Astrocyte of the hippocampus (primary cell): Measurements from ENCODE around the gene GIT1.

ENCODE experiments used
- DNase-seq: peaks from one replicate; pipeline ENCODE4 v3.0.0; 2011; ENCODE audit warnings: low read depth, low spot score

The GIT1 gene

GRCh38 chr17:29589524-29590410 is at the start of gene GIT1:
TSS of gene GIT1 (minus strand) at chr17:29589648. CDS start at chr17:29589378, 270 bp downstream.
- peak; percentile 96 for DNase-seq

- no peak for DNase-seq
These were observed 44.4 kb upstream of the GIT1 start for GRCh38 chr17:29633886-29634285.

GRCh38 chr17:29630630-29631193 is 41.3 kb upstream of the GIT1 start:
- DNase-seq, result no peak

GRCh38 chr17:29629839-29630238 is 40.4 kb upstream of the GIT1 start:
- DNase-seq, result no peak

- DNase-seq, result no peak
These were observed 39.2 kb upstream of the GIT1 start for GRCh38 chr17:29628644-29629043.

GRCh38 chr17:29627951-29628350 is 38.5 kb upstream of the GIT1 start:
- DNase-seq, result no peak

- no peak for DNase-seq
These were observed 35.7 kb upstream of the GIT1 start for GRCh38 chr17:29625037-29625750.

GRCh38 chr17:29624586-29624985 is 35.1 kb upstream of the GIT1 start:
- DNase-seq, result no peak

GRCh38 chr17:29623283-29623647 is 33.8 kb upstream of the GIT1 start:
- no peak for DNase-seq

- peak; percentile 72 for DNase-seq
These were observed 33.2 kb upstream of the GIT1 start, which contains the start of gene CORO6 for GRCh38 chr17:29622337-29623282. TSS of gene CORO6 (minus strand) at chr17:29622912. CDS start at chr17:29621421, 1,491 bp downstream.

- DNase-seq, result no peak
These were observed 32.3 kb upstream of the GIT1 start for GRCh38 chr17:29621751-29622194.

GRCh38 chr17:29620779-29621500 is 31.5 kb upstream of the GIT1 start:
- DNase-seq, result no peak

GRCh38 chr17:29620271-29620670 is 30.8 kb upstream of the GIT1 start:
- DNase-seq, result no peak

- peak; percentile 65 for DNase-seq
These were observed 29.8 kb upstream of the GIT1 start for GRCh38 chr17:29619251-29619650.

- DNase-seq, result no peak
These were observed 29.0 kb upstream of the GIT1 start for GRCh38 chr17:29618272-29619065.

- peak; percentile 81 for DNase-seq
These were observed 28.2 kb upstream of the GIT1 start for GRCh38 chr17:29617481-29618271.

GRCh38 chr17:29617125-29617480 is 27.7 kb upstream of the GIT1 start:
- DNase-seq, result peak; percentile 85

- no peak for DNase-seq
These were observed 27.0 kb upstream of the GIT1 start for GRCh38 chr17:29616300-29617048.
